ENCODE results near the gene DGKI. TPM values are rescaled to one million over a fixed set of nuclear protein-coding genes. Genes with fewer than 3 reads are reported as not detected.

The DGKI gene
- total and polyA plus RNA-seq, 2 experiments from 2014 or later, result 0.16 to 1.0 TPM

DNA sequence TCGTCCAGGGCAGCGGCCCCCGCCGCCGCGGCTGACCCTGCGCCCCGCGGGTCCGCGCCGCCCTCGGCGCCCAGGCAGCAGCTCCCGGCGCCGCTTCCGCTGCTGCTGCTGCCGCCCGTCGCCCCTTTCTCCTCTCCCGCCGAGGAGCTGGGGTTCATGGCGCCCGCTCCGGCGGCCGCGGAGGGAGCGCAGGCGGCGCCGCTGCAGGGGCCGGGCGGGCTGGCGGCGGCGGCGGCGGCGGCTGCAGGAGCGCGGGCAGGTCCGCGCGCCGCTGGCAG, 286 bp downstream of the DGKI start:
- Histone ChIP-seq H3K4me2 (peak overlapping the region; percentile 80; the same call in 1 of the 2 replicates), H3K36me3 (ENCODE audit: insufficient read depth) (no peaks in the 10 kb centered on the region), H3K9me2 (ENCODE audit: insufficient read depth) (no peaks in the 10 kb centered on the region), H3F3A (replicated peaks; ENCODE audit: low read depth) (peaks cover 3% of the 10 kb centered on the region; the same call in 1 of the 2 replicates), H2AFZ (no peak overlapping the region), H4K20me1 (replicated peaks; ENCODE audit: insufficient read depth) (no peaks in the 10 kb centered on the region), H3K4me1 (ENCODE audit: insufficient read depth) (peaks cover 26% of the 10 kb centered on the region; the same call in 1 of the 2 replicates), H3K27me3 (ENCODE audit: insufficient read depth) (peaks cover 55% of the 10 kb centered on the region), H3K4me3 (peak overlapping the region; percentile 54; the same call in 1 of the 2 replicates), H3K27ac (ENCODE audit: low read depth) (no peak overlapping the region), H3K79me2 (replicated peaks; ENCODE audit: insufficient read depth) (no peaks in the 10 kb centered on the region)
- Mint-ChIP-seq H3K4me3 (no peak overlapping the region), H3K4me1 (peaks cover 31% of the 10 kb centered on the region), H3K9me3 (no peaks in the 10 kb centered on the region), H3K27me3 (ENCODE audit: insufficient read depth, low read depth, poor library complexity) (peaks cover 39% of the 10 kb centered on the region), H3K36me3 (ENCODE audit: low read depth) (no peaks in the 10 kb centered on the region), H3K27ac (no peak overlapping the region)
- ATAC-seq, result no peak
- no peak for TF ChIP-seq ZNF331 (CRISPR knock-in tag; IDR thresholded peaks at IDR 0.05; ENCODE audit: low read depth)
- TF ChIP-seq CTCF (conservative IDR thresholded peaks at IDR 0.05; ENCODE audit: low read depth in 2 of 2), result no peak
- TF ChIP-seq ETS1 (IDR thresholded peaks at IDR 0.05), result no peak
- TF ChIP-seq EZH2phosphoT487 (IDR thresholded peaks at IDR 0.05; ENCODE audit: unreplicated experiment), result no peak
- TF ChIP-seq, protein P1, sequence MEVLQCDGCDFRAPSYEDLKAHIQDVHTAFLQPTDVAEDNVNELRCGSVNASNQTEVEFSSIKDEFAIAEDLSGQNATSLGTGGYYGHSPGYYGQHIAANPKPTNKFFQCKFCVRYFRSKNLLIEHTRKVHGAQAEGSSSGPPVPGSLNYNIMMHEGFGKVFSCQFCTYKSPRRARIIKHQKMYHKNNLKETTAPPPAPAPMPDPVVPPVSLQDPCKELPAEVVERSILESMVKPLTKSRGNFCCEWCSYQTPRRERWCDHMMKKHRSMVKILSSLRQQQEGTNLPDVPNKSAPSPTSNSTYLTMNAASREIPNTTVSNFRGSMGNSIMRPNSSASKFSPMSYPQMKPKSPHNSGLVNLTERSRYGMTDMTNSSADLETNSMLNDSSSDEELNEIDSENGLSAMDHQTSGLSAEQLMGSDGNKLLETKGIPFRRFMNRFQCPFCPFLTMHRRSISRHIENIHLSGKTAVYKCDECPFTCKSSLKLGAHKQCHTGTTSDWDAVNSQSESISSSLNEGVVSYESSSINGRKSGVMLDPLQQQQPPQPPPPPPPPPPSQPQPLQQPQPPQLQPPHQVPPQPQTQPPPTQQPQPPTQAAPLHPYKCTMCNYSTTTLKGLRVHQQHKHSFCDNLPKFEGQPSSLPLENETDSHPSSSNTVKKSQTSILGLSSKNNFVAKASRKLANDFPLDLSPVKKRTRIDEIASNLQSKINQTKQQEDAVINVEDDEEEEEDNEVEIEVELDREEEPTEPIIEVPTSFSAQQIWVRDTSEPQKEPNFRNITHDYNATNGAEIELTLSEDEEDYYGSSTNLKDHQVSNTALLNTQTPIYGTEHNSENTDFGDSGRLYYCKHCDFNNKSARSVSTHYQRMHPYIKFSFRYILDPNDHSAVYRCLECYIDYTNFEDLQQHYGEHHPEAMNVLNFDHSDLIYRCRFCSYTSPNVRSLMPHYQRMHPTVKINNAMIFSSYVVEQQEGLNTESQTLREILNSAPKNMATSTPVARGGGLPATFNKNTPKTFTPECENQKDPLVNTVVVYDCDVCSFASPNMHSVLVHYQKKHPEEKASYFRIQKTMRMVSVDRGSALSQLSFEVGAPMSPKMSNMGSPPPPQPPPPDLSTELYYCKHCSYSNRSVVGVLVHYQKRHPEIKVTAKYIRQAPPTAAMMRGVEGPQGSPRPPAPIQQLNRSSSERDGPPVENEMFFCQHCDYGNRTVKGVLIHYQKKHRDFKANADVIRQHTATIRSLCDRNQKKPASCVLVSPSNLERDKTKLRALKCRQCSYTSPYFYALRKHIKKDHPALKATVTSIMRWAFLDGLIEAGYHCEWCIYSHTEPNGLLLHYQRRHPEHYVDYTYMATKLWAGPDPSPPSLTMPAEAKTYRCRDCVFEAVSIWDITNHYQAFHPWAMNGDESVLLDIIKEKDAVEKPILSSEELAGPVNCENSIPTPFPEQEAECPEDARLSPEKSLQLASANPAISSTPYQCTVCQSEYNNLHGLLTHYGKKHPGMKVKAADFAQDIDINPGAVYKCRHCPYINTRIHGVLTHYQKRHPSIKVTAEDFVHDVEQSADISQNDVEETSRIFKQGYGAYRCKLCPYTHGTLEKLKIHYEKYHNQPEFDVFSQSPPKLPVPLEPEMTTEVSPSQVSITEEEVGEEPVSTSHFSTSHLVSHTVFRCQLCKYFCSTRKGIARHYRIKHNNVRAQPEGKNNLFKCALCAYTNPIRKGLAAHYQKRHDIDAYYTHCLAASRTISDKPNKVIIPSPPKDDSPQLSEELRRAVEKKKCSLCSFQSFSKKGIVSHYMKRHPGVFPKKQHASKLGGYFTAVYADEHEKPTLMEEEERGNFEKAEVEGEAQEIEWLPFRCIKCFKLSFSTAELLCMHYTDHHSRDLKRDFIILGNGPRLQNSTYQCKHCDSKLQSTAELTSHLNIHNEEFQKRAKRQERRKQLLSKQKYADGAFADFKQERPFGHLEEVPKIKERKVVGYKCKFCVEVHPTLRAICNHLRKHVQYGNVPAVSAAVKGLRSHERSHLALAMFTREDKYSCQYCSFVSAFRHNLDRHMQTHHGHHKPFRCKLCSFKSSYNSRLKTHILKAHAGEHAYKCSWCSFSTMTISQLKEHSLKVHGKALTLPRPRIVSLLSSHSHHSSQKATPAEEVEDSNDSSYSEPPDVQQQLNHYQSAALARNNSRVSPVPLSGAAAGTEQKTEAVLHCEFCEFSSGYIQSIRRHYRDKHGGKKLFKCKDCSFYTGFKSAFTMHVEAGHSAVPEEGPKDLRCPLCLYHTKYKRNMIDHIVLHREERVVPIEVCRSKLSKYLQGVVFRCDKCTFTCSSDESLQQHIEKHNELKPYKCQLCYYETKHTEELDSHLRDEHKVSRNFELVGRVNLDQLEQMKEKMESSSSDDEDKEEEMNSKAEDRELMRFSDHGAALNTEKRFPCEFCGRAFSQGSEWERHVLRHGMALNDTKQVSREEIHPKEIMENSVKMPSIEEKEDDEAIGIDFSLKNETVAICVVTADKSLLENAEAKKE (CRISPR knock-in tag; IDR thresholded peaks at IDR 0.05), result no peak
- DNase-seq (ENCODE audit: low spot score), result no peak

Data from GM23338 (cell line).